HepG2 (cell line): ENCODE results near the gene AMBRA1. TPM values are rescaled to one million over a fixed set of nuclear protein-coding genes. Genes with fewer than 3 reads are reported as not detected.

Experiments used
- FOXA3 ChIP-seq: IDR thresholded peaks from 2 replicates; pipeline ENCODE4 v1.6.1; 2016; ENCODE audit warnings: missing genetic modification reagents, missing compliant biosample characterization
- HBP1 ChIP-seq: IDR thresholded peaks from 2 replicates; pipeline ENCODE4 v1.6.1; 2016; ENCODE audit warnings: low read depth, control low read depth
- HNRNPK ChIP-seq: fragments of 200-400 bp; formaldehyde crosslinking; IDR thresholded peaks from 2 replicates; pipeline ENCODE4 v1.6.1; 2018; ENCODE audit warnings: low read length, low read depth, moderate library complexity, mild to moderate bottlenecking; ENCODE audit not compliant: poor library complexity, severe bottlenecking
- KDM6A ChIP-seq: IDR thresholded peaks from 2 replicates; pipeline ENCODE4 v1.6.1; 2016; ENCODE audit warnings: low read depth
- KLF13 ChIP-seq: sonication (generic); formaldehyde crosslinking; IDR thresholded peaks from 2 replicates; pipeline ENCODE4 v1.4.0; 2020; ENCODE audit warnings: mild to moderate bottlenecking, missing genetic modification reagents
- TSC22D2 ChIP-seq: sonication (generic); formaldehyde crosslinking; IDR thresholded peaks from 2 replicates; pipeline ENCODE4 v1.5.1; 2020; ENCODE audit warnings: missing genetic modification reagents, mild to moderate bottlenecking, borderline replicate concordance
- XBP1 ChIP-seq: sonication (generic); formaldehyde crosslinking; IDR thresholded peaks from 2 replicates; pipeline ENCODE4 v1.5.0; 2020; ENCODE audit warnings: missing genetic modification reagents
- ZBTB42 ChIP-seq: sonication (generic); formaldehyde crosslinking; IDR thresholded peaks from 2 replicates; pipeline ENCODE4 v1.5.0; 2020; ENCODE audit warnings: mild to moderate bottlenecking, missing genetic modification reagents
- ZFP36 ChIP-seq: fragments of 150-350 bp; IDR thresholded peaks from 2 replicates; pipeline ENCODE4 v1.6.1; 2018; ENCODE audit warnings: borderline replicate concordance, low read length, low read depth; ENCODE audit not compliant: partially characterized antibody
- ZNF263 ChIP-seq: sonication (generic); formaldehyde crosslinking; IDR thresholded peaks from 2 replicates; pipeline ENCODE4 v1.4.0; 2020; ENCODE audit warnings: missing genetic modification reagents
- ZNF275 ChIP-seq: sonication (generic); formaldehyde crosslinking; IDR thresholded peaks from 2 replicates; pipeline ENCODE4 v1.8.0; 2022; ENCODE audit warnings: missing genetic modification reagents, mild to moderate bottlenecking, inconsistent platforms, borderline replicate concordance
- ZNF296 ChIP-seq: sonication (generic); formaldehyde crosslinking; conservative IDR thresholded peaks from 2 replicates; pipeline ENCODE4 v1.5.0; 2020; ENCODE audit warnings: mild to moderate bottlenecking, missing genetic modification reagents
- ZNF773 ChIP-seq: sonication (generic); formaldehyde crosslinking; IDR thresholded peaks from 2 replicates; pipeline ENCODE4 v1.4.0; 2020; ENCODE audit warnings: missing genetic modification reagents, borderline replicate concordance
- ZNF816 ChIP-seq: sonication (generic); formaldehyde crosslinking; IDR thresholded peaks from 2 replicates; pipeline ENCODE4 v1.8.0; 2022; ENCODE audit warnings: missing genetic modification reagents, mild to moderate bottlenecking, borderline replicate concordance
- ZSCAN25 ChIP-seq: sonication (generic); formaldehyde crosslinking; IDR thresholded peaks from 2 replicates; pipeline ENCODE4 v1.8.0; 2022; ENCODE audit warnings: mild to moderate bottlenecking, missing genetic modification reagents
- polyA plus RNA-seq, 8 experiments: library from polyadenylated mRNA; depleted of rRNA in 3 of 8; stranded (reverse) in 7 of 8; unstranded in 1 of 8; fragments of >200 nt; fragmentation: Illumina TruSeq in 4 of 8; extraction: Trizol in 4 of 8; gene quantifications; 2 replicates each; pipeline versions ENCODE4 v1.2.1 to v1.2.3, GENCODE V29; 2011 to 2016; ENCODE audit warnings: low read depth in 4 of 8, missing spikeins in 1 of 8, mixed read lengths in 1 of 8; ENCODE audit not compliant: insufficient read depth in 1 of 8
- total RNA-seq, 5 experiments: library from RNA; depleted of rRNA; stranded (reverse); fragments of >200 nt; fragmentation: Illumina TruSeq; extraction: Trizol; gene quantifications; 2 replicates each; pipeline ENCODE4 v1.2.3, GENCODE V29; 2016; ENCODE audit warnings: low read depth in 1 of 5
- TF ChIP-seq, protein P1 (sequence below): sonication (generic); formaldehyde crosslinking; IDR thresholded peaks from 2 replicates; pipeline ENCODE4 v1.4.0; 2020; ENCODE audit warnings: mild to moderate bottlenecking, missing genetic modification reagents
- TF ChIP-seq, protein P2 (sequence below): sonication (generic); formaldehyde crosslinking; IDR thresholded peaks from 2 replicates; pipeline ENCODE4 v1.8.1; 2022; ENCODE audit warnings: mild to moderate bottlenecking, missing genetic modification reagents
- TF ChIP-seq, protein P3 (sequence below): IDR thresholded peaks from 2 replicates; pipeline ENCODE4 v1.6.1; 2016; ENCODE audit warnings: control low read depth
- TF ChIP-seq, protein P4 (sequence below): sonication (generic); formaldehyde crosslinking; IDR thresholded peaks from 2 replicates; pipeline ENCODE4 v1.5.0; 2020; ENCODE audit warnings: missing genetic modification reagents, mild to moderate bottlenecking, borderline replicate concordance

The AMBRA1 gene
- total and polyA plus RNA-seq, 2 of the 13 experiments (the other 11 are each of a cell fraction or from before 2014, with no cell fraction given), result 15.7 to 26.0 TPM

- TF ChIP-seq, protein P1, sequence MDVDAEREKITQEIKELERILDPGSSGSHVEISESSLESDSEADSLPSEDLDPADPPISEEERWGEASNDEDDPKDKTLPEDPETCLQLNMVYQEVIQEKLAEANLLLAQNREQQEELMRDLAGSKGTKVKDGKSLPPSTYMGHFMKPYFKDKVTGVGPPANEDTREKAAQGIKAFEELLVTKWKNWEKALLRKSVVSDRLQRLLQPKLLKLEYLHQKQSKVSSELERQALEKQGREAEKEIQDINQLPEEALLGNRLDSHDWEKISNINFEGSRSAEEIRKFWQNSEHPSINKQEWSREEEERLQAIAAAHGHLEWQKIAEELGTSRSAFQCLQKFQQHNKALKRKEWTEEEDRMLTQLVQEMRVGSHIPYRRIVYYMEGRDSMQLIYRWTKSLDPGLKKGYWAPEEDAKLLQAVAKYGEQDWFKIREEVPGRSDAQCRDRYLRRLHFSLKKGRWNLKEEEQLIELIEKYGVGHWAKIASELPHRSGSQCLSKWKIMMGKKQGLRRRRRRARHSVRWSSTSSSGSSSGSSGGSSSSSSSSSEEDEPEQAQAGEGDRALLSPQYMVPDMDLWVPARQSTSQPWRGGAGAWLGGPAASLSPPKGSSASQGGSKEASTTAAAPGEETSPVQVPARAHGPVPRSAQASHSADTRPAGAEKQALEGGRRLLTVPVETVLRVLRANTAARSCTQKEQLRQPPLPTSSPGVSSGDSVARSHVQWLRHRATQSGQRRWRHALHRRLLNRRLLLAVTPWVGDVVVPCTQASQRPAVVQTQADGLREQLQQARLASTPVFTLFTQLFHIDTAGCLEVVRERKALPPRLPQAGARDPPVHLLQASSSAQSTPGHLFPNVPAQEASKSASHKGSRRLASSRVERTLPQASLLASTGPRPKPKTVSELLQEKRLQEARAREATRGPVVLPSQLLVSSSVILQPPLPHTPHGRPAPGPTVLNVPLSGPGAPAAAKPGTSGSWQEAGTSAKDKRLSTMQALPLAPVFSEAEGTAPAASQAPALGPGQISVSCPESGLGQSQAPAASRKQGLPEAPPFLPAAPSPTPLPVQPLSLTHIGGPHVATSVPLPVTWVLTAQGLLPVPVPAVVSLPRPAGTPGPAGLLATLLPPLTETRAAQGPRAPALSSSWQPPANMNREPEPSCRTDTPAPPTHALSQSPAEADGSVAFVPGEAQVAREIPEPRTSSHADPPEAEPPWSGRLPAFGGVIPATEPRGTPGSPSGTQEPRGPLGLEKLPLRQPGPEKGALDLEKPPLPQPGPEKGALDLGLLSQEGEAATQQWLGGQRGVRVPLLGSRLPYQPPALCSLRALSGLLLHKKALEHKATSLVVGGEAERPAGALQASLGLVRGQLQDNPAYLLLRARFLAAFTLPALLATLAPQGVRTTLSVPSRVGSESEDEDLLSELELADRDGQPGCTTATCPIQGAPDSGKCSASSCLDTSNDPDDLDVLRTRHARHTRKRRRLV, result no peak
- TF ChIP-seq ZNF296 (CRISPR knock-in tag), result no peak
- TF ChIP-seq, protein P2, sequence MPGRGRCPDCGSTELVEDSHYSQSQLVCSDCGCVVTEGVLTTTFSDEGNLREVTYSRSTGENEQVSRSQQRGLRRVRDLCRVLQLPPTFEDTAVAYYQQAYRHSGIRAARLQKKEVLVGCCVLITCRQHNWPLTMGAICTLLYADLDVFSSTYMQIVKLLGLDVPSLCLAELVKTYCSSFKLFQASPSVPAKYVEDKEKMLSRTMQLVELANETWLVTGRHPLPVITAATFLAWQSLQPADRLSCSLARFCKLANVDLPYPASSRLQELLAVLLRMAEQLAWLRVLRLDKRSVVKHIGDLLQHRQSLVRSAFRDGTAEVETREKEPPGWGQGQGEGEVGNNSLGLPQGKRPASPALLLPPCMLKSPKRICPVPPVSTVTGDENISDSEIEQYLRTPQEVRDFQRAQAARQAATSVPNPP (CRISPR knock-in tag), result no peak
- TF ChIP-seq, protein P3, sequence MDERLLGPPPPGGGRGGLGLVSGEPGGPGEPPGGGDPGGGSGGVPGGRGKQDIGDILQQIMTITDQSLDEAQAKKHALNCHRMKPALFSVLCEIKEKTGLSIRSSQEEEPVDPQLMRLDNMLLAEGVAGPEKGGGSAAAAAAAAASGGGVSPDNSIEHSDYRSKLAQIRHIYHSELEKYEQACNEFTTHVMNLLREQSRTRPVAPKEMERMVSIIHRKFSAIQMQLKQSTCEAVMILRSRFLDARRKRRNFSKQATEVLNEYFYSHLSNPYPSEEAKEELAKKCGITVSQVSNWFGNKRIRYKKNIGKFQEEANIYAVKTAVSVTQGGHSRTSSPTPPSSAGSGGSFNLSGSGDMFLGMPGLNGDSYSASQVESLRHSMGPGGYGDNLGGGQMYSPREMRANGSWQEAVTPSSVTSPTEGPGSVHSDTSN (CRISPR knock-in tag), result peak; percentile 92
- no peak for TF ChIP-seq ZNF816 (CRISPR knock-in tag)
- peak; percentile 58 for TF ChIP-seq KDM6A (CRISPR knock-in tag)
- TF ChIP-seq ZNF773 (CRISPR knock-in tag), result no peak
- TF ChIP-seq HNRNPK, result no peak
- TF ChIP-seq TSC22D2, result no peak
- peak; percentile 42 for TF ChIP-seq FOXA3
- no peak for TF ChIP-seq ZNF263 (CRISPR knock-in tag)
- TF ChIP-seq, protein P4, sequence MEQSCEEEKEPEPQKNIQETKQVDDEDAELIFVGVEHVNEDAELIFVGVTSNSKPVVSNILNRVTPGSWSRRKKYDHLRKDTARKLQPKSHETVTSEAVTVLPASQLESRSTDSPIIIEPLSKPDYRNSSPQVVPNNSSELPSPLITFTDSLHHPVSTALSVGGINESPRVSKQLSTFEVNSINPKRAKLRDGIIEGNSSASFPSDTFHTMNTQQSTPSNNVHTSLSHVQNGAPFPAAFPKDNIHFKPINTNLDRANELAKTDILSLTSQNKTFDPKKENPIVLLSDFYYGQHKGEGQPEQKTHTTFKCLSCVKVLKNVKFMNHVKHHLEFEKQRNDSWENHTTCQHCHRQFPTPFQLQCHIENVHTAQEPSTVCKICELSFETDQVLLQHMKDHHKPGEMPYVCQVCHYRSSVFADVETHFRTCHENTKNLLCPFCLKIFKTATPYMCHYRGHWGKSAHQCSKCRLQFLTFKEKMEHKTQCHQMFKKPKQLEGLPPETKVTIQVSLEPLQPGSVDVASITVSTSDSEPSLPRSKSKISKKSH (CRISPR knock-in tag), result no peak
- no peak for TF ChIP-seq ZSCAN25 (CRISPR knock-in tag)
- TF ChIP-seq ZFP36, result no peak
- no peak for TF ChIP-seq ZBTB42 (CRISPR knock-in tag)
- no peak for TF ChIP-seq KLF13
- no peak for TF ChIP-seq ZNF275
- TF ChIP-seq XBP1 (CRISPR knock-in tag), result no peak
- no peak for TF ChIP-seq HBP1
Observed at GRCh38 chr11:46597155-46597554, 3.3 kb upstream of the AMBRA1 start (continued).
